Cerebellar nuclear complex (tissue), 1 donor: ENCODE measurements around the gene SUB1.

Experiments
- DNase-seq, 2 experiments: peaks; one replicate each; lab custom pipeline; 2025; lab: John Stamatoyannopoulos, UW

The SUB1 gene

DNA sequence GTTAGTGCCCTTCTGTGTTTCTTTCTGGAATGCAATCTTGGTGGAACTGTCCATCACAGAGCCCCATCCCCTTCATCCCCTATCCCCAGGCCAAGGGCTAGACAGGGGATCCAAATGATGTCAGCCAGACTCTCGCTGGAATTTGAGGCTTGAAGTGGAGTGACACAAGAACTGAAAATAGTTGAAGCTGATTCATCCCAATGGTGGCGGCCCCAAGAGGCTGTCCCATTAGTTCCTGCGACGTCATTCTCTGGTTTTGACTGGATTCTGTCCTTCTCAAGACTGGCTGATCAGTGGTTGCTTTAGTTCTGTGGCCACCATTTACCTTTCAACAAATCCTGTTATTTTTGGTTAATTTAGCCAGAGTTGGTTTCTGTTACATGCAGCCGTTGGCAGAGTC is 59.9 kb downstream of the SUB1 start:
- DNase-seq: no peak

DNA sequence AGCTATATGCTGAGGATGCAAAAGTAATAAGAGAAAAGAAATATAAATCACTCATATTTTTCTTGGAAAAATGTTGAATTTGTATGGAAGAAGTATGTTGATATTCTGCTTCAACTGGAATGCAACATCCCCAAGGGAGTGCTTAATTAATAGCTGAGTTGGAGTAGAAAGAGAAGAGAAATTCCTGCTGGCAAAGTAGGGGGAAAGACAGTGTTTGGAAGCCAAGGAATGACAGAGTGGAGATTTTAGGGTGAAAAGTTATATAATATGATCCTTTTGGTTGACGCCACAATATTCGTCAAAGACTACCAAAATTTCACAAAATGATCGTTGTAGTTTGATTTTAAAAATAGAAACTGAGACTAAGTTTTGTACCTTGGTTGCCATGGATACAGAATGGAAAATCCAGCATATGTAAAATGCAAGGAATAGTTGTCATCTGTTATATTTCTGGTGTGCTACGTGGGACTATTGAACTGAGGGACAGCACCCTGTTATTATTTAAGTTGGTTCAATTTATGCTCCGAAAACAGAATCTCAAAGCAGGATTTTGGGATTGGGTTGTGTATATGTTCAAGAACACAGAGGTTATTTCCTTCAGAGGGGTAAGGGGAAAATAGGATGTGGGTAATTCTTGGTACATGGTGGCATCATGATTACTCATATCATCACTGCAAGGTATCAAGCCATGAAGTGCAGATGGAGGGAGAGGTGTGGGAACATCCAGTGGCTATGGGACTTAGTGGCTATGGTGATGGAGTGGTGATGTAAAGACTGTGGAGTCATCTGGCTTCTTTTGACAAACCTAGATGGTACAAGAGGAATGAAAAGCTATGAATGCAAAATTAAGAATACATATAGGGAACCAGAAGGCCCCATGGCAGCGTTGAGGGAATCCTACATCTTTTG is 61.0 kb downstream of the SUB1 start:
- DNase-seq: no peak

DNA sequence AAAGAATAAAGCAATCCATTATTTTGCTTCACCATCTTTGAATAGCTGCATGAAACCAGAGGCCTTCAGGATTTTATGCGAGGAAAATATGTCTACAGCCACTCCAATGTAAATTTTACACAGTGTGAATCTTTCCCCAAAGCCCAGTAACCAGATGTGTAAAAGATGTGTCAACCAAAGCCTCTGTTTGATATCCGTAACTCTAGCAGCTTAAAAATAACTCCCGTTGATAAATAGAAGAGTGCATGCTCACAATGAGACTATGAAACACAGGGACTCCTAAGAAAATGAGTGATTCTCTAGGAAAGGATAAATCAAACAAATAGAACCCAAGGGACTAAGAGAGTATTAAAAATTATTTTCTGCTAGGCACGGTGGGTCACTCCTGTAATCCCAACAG is 65.7 kb downstream of the SUB1 start:
- DNase-seq: no peak

DNA sequence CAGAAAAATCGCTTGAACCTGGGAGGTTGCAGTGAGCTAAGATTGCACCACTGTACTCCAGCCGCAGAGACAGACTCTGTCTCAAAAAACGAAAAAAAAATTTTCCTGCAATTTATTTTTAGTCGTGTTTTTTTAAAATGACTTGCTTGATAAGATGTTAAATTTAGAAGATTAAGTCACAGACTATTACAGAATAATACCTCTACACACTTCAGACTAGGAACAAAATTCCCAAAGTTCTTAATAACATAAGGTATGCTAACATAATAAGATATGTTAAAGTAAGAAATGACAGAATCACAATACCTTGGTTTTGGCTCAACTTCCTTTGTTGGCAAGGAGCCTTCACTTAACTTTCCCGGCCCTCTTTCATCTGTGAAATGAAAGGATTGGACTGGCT is 66.3 kb downstream of the SUB1 start:
- DNase-seq: no peak
